ENCODE measurements around the gene PTPN12.
"Not testable (repeated sequence)": the region's sequence is repeated elsewhere in the genome, so short reads cannot be mapped to it uniquely, and the experiment has no call there.

Gene PTPN12

DNA sequence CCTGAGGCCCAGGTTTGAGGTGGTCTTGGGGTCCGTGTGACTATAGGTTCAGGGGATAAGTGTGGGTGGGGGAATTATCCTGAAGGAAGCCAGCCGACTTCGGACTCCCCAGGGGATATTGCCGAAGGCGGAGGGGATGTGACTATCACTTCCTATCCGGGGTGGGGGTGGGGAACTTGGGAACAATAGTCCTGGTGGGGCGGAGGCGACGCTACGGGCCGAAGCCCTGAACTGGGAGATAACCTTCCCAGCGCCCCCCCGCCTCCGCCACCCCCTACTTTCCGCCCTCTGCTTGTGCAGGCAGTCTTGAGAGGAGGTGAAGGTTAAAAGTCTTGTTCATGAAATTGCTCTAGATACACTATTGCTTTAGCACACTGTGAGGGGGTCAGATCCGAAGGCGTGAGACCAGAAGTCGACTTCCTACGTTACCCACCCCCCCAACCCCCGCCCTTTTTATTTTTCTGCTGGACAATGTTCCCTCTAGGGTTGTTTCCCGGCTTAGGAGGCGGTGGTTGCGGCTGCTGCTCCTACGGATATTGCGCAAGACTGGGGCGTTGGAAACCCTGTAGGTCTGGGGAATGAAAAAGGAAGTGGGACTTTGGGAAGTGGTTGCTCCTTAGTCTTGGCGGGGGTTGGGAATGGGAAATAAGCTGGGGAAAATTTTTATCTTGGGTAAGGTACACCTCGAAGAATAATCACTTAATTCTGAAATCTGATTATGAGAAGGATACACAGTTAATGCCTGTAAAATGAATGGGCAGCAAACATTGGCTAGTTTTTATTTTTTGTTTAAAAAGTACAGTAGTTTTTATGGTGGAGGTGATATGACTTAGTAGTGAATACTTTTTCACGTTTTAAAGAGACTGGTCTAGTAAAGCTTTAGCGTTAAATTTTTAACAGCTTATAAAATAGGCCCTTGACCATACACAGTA lies 1.5 kb downstream of the PTPN12 start:
- in situ Hi-C loops (cut with MboI; ENCODE audit: low sequenced_read_pairs): no loop called here

DNA sequence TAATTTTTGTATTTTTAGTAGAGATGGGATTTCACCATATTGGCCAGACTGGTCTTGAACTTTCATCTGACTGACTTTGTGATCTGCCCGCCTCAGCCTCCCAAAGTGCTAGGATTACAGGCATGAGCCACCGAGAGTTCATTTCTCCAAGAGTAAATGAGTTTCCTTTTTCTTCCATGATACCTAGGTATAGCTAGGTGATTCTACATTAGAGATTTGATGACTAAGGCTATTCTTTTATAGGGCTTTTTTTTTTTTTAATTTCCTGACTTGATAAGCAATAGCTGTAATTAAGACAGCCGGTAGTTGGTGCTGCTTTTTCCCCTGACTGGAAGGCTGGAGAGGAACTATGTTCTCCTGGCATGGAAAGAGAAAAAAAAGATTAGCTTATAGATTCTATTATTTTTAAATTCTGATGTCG lies 3.3 kb downstream of the PTPN12 start:
- in situ Hi-C loops (cut with MboI; ENCODE audit: low sequenced_read_pairs): no loop called here

DNA sequence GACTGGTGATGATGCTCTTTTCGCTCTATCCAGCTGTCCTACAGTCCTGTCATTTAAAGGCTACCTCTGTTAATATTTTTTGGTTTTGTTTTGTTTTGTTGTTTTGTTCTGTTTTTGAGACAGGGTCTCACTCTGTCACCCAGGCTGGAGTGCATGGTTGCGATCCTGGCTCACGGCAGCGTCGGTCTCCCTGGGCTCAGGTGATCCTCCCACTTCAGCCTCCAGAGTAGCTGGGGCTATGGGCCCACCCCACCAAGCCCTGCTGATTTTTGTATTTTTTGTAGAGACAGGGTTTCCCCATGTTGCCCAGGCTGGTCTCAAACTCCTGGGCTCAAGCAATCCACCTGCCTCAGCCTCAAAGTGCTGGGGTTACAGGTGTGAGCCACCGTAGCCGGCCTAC lies 3.9 kb downstream of the PTPN12 start:
- in situ Hi-C loops (cut with MboI; ENCODE audit: low sequenced_read_pairs): not testable (repeated sequence)

DNA sequence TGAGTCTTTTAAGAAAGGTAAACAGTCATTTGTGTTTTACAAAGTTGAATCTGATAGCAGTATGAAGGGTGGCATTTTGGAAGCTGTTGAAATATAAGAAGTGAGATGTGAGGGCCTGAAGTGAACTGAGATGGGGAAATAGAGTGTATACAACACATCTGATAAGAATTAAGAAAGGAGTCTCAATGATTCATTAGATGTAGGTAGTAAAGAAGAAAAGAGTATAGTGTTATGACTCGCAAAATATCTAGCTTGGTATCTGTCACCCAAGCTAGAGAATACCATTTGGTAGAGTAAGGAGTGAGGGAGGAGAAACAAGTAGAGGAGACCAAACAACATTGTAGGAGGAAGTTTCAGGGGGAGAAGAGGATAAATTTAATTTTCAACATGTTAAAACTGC lies 5.3 kb downstream of the PTPN12 start:
- in situ Hi-C loops (cut with MboI; ENCODE audit: low sequenced_read_pairs): no loop called here

DNA sequence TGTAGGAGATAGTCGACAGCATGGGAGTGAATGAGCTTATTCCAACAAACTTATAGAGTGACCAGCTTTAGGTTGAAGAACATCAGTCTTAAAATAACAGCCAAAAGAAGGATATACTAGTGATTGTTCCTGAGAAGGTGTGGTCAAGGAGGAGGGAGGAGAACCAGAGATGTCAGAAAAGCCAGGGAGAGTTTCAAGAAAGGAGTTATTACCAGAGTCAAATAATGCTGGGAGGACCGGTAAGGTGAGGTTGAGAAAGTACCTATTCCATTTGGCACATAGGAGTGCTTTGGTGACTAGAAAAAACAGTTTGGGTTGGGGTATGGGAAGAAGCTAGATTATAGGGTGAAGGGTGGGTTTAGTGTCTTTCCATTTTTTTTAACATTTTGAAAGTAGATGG lies 5.8 kb downstream of the PTPN12 start:
- in situ Hi-C loops (cut with MboI; ENCODE audit: low sequenced_read_pairs): no loop called here

DNA sequence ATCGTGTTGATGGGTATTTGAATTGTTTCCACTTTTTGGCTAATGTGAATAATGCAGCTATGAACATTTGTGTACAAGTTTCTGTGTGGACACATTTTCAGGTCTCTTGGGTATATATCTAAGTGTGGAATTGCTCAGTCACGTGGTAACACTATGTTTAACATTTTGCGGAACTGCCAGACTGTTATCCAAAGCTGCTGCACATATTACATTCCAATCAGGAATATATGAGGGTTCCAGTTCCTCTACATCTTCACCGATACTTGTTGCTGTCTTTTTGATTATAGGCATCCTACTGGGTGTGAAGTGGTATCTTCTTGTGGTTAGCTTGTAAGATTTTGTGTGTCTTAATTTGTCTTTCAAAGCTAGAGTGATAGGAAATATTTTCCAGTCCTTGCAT lies 6.8 kb downstream of the PTPN12 start:
- in situ Hi-C loops (cut with MboI; ENCODE audit: low sequenced_read_pairs): no loop called here

DNA sequence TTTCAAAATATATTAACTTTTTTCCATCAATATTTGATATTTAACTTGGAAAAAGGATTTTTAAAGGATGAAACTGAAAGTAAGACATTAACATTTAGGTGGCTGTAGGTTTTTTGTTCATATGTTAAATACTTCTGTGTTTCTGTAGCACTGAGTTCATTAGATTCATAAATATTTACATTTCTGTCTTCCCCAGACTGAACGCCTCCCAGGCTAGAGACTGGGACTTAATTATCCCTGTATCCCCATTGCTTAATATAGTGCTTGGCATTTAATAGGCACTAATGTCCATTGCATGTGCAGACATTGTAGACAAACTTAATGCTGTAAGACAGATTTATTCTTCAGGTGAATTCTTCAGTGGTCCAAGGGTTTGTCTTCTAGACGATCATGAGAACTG lies 7.4 kb downstream of the PTPN12 start:
- in situ Hi-C loops (cut with MboI; ENCODE audit: low sequenced_read_pairs): no loop called here

DNA sequence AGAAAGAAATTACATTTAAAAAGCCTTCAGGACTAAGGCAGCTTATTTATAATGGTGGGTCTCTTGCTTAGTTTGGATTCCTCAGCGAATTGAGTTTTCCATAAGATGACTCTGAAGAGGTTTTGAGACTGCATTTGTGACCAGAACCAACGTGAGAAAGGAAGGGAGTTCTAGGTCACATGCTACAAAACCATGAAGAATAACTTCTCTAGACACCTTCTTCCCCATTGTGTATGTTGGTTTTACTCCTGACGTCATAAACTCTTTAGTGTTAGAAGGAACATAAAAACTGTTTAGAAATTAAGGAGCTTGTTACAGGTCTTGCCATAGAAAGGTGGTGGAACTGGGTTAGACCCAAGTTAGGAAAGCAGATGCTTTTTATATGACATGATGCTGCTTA lies 11.1 kb downstream of the PTPN12 start:
- in situ Hi-C loops (cut with MboI; ENCODE audit: low sequenced_read_pairs): no loop called here

DNA sequence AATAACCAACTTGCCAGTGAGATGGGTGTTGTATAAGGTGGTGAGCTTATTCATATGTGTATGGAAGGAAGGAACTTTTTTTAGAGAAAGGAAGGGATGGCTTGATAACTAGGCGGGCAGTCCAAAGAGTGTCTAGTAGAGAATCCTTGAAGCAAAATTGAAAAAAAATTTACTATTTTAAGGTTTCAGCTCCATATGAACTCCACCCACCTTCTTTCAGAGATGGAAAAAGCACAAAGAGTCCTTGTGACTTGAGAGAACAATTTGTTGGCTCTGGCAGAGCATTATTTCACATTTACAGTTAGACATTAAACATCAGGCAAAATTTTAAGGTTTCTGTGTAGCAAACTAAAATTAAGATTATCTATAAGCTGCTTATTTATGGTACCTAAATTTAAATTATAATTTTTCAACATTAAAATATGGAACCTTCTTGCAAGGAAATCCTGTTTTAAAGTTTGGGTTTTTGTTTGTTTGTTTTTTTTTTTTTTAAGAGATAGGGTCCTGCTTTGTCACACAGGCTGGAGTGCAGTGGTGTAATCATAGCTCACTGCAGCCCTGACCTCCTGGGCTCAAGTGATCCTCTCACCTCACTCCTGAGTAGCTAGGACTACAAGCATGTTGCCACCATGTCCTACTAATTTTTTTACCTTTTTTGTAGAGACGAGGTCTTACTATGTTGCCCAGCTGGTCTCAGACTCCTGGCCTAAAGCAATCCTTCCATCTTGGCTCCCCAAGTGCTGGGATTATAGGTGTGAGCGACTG lies 12.2 kb downstream of the PTPN12 start:
- in situ Hi-C loops (cut with MboI; ENCODE audit: low sequenced_read_pairs): no loop called here

DNA sequence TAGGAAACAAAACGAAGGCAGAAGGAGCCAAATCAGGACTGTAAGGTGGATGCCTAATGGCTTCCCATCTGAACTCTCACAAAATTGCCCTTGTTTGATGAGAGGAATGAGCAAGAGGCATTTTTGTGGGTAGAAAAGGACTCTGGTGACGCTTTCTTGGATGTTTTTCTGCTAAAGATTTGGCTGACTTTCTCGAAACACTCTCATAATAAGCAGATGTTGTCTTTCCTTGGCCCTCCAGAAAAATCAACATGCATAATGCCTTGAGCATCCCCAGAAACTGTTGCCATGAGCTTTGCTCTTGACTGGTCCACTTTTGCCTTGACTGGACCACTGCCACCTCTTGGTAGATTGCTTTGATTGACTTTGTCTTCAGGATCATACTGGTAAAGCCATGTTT lies 13.5 kb downstream of the PTPN12 start:
- in situ Hi-C loops (cut with MboI; ENCODE audit: low sequenced_read_pairs): no loop called here

DNA sequence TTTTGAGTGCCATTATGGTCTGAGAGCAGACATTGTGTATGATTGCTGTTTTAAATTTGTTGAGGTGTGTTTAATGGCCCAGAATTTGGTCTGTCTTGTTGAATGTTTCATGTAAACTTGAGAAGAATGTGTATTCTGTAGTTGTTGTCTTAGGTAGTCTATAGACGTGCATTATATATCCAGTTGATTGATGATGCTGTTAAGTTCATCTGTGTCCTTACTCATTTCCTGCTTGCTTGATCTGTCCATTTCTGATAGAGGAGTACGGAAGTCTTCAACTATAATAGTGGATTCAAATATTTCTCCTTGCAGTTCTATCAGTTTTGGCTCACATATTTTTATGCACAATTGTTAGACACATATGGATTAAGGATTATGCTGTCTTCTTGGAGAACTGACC lies 16.0 kb downstream of the PTPN12 start:
- in situ Hi-C loops (cut with MboI; ENCODE audit: low sequenced_read_pairs): no loop called here

DNA sequence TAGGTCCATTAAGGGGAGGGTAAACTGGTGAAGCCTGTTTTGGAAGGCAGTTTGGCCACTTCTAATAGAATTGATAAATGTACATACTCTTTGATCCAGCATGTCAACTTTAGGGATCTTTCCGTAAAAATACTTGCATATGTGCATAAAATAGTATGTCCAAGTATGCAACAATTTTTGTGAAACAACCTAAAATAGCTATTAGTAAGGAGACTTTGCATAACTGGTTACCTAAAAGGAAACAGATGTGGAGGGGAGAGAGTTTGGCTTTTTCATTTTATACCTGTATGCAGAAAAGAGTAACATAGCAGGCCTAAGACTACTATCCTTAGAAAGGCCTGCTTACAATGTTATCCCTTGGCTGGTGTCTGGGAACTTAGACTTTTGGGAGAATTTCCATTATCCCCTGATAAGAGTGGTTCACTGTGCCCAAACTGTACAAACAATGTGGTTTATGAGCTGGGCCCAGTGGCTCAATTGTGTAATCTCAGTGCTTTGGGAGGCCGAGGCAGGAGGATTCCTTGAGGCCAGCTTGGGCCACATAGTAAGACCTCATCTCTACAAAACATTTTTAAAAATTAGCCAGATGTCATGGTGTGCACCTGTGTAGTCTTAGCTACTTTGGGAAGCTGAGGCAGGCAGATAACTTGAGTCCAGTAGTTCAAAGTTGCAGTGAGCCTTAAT lies 21.3 kb downstream of the PTPN12 start:
- in situ Hi-C loops (cut with MboI; ENCODE audit: low sequenced_read_pairs): no loop called here

DNA sequence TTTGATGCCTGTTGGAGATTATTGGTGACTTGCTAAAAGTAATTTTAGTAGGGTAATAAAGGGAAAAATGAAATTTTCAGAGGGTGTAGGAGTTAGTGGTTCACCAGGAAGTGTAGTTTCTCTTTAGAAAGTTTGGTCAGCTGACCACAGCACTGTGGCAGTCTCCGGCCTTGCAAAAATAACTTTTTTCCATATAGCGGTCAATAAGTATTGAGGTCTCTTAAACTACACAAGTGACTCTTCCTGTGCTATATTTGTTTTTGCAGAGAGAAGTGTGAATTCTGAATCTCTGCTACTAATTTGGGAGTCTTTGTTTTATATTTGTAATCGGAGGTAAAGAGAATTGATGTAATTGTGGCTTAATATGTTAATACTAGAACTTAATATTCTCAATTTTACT lies 24.3 kb downstream of the PTPN12 start:
- in situ Hi-C loops (cut with MboI; ENCODE audit: low sequenced_read_pairs): no loop called here

DNA sequence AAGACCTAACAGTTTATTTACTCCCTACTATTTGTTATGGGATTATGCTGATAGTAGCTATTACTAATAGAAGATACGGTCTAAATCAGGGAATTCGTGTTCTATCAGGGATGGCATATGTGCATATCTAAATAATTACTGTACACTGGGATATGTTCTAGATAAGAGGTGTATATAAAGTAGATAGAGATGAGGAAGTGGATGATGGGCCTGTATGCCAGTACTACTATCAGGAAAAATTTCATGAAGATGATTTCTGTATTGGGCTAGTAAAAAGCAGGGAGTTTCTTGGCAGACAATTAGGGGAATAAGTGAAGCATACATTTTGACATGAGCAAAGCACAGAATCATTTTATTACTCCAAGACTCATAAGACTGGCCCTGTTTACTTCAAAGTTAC lies 26.2 kb downstream of the PTPN12 start:
- in situ Hi-C loops (cut with MboI; ENCODE audit: low sequenced_read_pairs): no loop called here

DNA sequence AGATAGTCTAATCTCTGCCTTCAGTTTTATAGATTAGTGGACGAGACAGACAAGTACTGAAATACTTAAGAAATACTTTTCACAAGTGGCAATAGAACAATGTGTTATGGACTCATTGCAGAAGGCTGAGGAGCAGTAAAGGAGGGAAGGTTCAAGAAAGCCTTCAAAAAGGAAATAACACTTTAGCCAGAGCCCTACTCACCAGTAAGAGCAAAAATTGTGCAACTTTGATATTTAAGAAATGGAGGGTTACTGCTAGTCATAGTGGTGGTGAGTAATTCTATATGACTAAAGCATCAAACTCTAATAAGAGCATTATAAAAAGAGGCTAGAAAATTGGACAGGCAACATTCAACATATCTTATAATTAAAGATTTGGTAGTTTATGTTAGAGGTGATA lies 28.8 kb downstream of the PTPN12 start:
- in situ Hi-C loops (cut with MboI; ENCODE audit: low sequenced_read_pairs): no loop called here

DNA sequence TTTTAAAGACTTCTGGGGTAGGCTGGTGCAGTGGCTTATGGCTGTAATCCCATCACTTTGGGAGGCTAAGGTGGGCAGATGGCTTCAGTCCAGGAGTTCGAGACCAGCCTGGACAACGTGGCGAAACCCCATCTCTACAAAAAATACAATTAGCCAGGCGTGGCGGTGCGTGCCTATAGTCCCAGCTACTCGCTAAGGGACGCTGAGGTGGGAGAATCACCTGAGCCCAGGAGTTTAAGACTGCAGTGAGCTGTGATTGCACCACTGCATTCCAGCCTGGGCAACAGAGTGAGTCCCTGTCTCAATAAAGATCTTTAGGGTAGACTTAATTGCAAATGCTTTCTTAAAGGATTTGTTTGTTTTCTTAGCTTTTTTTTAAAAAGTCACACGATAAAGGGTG lies 29.3 kb downstream of the PTPN12 start:
- in situ Hi-C loops (cut with MboI; ENCODE audit: low sequenced_read_pairs): no loop called here

DNA sequence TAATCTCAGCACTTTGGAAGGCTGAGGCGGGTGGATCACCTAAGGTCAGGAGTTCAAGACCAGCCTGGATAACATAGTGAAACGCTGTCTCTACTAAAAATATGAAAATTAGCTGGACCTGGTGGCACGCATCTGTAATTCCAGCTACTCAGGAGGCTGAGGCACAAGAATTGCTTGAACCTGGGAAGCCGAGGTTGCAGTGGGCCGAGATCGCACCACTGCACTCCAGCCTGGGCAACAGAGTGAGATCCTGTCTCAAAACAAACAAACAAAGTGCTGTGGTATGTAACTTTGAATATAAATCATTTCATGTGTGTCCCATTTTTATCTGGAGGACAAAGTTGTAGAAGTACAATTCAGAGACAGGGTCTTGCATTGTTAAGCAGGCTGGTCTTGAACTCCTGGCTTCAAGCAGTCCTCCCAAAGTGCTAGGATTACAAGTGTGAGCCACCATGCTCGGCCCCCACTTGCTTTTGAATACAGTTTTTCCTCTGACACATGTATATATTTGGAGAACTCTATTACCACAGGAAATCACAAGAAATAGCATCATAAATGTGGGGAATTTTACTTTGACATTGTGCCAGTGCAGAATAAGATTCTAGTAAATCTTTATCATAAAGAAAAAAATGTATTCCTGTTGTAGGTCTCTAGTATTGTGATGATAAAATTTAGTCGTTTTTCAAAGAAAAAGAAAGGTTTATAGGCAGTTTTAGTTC lies 32.6 kb downstream of the PTPN12 start:
- in situ Hi-C loops (cut with MboI; ENCODE audit: low sequenced_read_pairs): no loop called here

DNA sequence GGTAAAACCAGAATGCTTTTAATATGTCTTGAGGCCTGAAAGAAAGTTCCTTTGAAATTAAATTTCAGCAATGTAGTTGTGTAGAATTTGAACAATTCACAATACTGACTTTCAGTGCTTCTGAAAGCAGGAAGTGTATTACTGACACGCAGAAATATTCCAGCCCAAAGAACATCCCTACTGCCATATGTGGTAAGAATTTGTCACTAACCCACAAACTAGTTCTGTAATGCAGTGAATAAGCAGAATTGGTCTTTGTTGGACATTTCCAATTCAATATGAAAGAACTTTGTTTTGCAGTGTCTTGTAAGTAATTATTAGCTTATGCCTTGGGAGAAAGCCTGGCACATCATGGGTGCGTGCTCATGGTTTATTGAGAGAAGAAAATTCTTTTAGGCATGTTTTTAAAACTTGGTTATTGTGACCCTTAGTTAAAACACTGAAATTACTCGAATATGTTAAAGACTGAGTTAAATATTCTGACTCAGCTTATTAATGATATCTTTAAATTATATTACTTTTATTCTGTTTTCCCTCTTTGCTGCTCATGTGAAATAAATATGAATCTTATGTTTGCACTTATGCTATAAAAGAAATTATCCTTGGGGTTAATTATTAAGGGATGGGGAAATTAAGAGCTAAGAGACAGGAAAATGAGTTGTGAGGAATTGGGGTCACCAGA lies 33.4 kb downstream of the PTPN12 start:
- in situ Hi-C loops (cut with MboI; ENCODE audit: low sequenced_read_pairs): no loop called here

DNA sequence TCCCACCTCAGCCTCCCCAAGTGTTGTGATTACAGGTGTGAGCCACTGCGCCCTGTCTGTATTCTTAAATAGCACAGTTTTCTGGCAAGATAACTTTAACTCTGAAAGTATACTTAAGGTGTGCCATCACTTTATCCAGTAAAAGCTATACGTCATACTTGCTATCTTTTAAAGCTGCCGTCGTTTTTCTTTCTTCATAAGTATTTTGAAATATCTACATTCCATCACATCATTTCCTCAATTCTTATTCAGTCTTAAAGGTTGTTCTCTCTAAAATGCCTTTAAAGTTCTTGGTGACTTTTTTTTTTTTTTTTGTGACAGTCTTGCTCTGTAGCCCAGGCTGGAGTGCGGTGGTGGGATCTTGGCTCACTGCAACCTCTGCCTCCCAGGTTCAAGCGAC lies 34.7 kb downstream of the PTPN12 start:
- in situ Hi-C loops (cut with MboI; ENCODE audit: low sequenced_read_pairs): no loop called here

DNA sequence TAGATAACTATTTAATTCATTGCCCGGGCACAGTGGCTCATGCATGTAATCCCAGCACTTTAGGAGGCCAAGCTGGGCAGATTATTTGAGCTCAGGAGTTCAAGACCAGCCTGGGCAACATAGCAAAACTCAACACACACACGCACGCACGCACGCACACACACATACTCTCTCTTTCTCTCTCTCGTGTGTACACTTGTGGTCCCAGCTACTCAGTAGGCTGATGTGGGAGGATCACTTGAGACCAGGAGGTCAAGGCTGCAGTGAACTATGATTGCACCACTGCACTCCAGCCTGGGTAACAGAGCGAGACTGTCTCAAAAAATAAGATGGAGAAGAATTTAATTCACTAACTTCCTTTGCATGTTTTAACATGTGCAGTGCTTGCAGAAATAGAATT lies 38.1 kb downstream of the PTPN12 start:
- in situ Hi-C loops (cut with MboI; ENCODE audit: low sequenced_read_pairs): no loop called here
